Erythroblast (primary cell): ENCODE data around the gene FMN2.

ENCODE experiments used
- DNase-seq, 2 experiments: peaks; one replicate each; lab custom pipeline; 2025; lab: John Stamatoyannopoulos, UW
- GATA1 ChIP-seq: IDR thresholded peaks from 2 replicates; pipeline ENCODE4 v1.6.1; 2011; ENCODE audit warnings: low read depth, mild to moderate bottlenecking, control low read depth, low read length, moderate library complexity
- POLR2A ChIP-seq: IDR thresholded peaks from 2 replicates; pipeline ENCODE4 v1.6.1; 2011; ENCODE audit warnings: mild to moderate bottlenecking, low read length

FMN2 gene

DNA sequence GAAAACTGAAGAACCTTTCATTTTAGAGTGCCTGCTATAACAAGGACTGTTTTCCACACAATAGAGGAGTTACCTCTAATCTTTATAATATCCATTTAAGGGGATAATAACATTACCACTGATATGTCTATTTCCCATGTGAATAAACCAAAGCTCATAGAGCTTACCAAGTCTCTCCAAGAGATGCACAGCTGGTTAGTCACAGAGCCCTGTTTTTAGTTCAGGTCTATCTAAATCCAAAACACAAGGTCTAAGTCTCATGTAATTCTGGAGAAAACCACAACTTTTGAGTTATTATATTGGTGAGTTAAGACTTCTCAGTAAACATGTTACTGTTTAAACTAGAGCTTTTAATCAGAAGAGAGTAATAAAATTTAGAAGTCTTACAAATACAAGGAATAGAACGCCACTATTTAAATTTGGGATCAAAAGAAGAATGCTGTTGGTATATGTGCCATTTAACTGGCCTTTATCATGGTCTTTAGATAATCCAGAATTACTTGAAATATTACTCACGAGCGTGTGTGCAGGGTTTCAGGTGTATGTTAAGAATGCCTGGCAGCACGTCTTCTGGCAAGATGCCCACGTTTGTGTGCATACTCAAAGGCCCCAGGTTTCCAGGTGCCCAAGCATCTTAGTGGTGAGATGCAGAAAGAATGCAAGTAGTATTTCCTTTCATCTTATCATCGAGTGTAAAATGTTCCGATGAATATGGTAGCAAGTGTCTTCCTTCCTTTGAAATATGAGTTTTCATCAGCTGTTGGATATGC, 190.6 kb downstream of the FMN2 start:
- TF ChIP-seq GATA1: no peak
- no peak for TF ChIP-seq POLR2A
- no peak for DNase-seq

GRCh38 chr1:240284656-240285414, 193.2 kb downstream of the FMN2 start:
- no peak for TF ChIP-seq POLR2A
- TF ChIP-seq GATA1: no peak
- DNase-seq: no peak

- TF ChIP-seq POLR2A: no peak
- no peak for TF ChIP-seq GATA1
- DNase-seq: no peak
Measured at GRCh38 chr1:240285540-240285939, 193.9 kb downstream of the FMN2 start.

DNA sequence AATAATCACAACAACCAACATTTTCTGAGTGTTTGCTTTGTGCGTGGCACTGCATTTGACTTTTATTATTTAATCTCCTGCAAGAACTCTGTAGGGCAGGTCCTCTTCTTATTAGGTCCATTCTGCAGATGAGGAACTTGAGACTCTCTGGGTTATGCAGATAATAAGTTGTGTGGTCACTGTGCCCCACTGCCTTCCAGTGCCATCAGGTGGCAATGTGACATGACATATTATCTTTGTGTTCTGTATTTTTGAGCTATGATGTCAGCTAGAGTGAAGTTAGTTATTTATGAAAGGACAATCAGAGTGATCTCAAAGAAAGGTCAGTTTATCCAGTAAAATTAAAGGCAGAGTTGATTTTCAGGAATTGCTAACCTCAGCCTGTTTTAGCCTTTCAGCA, 196.0 kb downstream of the FMN2 start:
- DNase-seq: no peak
- TF ChIP-seq POLR2A (no peak), GATA1 (no peak)

DNA sequence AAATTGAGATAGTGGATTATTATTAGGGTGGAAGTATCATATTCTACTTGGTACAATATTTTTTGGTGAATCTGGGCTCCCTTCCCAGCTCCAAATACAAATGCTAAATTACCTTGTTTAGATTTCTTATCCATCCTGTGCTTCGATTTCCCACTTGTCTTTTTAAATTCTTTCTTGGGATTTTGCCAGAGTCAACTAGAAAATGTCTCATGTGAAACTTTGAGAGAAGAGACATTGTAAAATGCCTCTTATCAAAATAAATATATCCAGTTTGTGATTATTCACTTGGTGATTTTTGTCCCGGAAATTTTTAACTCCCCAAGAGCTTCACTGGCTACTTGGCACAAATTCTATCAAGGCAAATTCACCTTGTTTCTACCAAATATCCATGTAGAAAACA, 202.0 kb downstream of the FMN2 start:
- TF ChIP-seq POLR2A (no peak), GATA1 (no peak)
- no peak for DNase-seq

- TF ChIP-seq GATA1 (no peak), POLR2A (no peak)
- DNase-seq: no peak
Measured at GRCh38 chr1:240294566-240294965, 202.9 kb downstream of the FMN2 start.

- TF ChIP-seq GATA1 (no peak), POLR2A (no peak)
- DNase-seq: no peak
Measured at GRCh38 chr1:240295811-240296210, 204.1 kb downstream of the FMN2 start.

- no peak for DNase-seq
- TF ChIP-seq GATA1 (no peak), POLR2A (no peak)
Measured at GRCh38 chr1:240304466-240304865, 212.8 kb downstream of the FMN2 start.

DNA sequence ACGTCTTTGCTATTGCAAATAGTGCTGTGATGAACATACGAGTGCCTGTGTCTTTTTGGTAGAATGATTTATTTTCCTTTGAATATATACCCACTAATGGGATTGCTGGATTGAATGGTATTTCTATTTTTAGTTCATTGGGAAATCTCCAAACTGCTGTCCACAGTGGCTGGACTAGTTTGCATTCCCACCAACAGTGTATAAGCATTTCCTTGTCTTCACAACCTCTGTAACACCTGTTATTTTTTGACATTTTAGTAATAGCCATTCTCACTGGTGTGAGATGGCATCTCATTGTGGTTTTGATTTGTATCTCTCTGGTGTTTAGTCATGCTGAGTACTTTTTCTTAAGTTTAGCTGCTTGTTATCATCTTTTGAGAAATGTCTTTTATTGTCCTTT, 215.0 kb downstream of the FMN2 start:
- no peak for TF ChIP-seq POLR2A
- no peak for TF ChIP-seq GATA1
- no peak for DNase-seq

GRCh38 chr1:240308096-240308495, 216.4 kb downstream of the FMN2 start:
- no peak for DNase-seq
- TF ChIP-seq POLR2A (no peak), GATA1 (no peak)

DNA sequence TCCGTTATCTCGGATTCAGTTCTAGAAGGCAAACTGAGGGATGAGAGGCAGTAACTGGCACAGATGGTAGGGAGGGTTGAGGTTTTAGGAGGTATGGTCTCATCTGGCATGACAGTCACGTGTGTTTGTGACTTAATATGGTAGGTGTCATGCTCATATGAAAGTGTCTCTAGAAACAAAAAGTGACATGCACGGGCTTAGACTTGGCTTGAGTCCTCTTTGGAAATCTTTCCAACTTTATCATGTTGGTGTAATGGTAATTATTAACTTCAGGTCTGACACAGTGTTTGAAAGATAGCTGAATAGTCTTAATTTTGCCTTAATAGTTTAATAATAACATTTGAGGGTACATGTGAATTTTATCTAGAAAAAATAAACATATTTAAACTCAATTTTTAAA, 218.1 kb downstream of the FMN2 start:
- TF ChIP-seq POLR2A (no peak), GATA1 (no peak)
- no peak for DNase-seq

- TF ChIP-seq POLR2A (no peak), GATA1 (no peak)
- DNase-seq: no peak
Measured at GRCh38 chr1:240310226-240310925, 218.7 kb downstream of the FMN2 start.

GRCh38 chr1:240312872-240313271, 221.2 kb downstream of the FMN2 start:
- DNase-seq: no peak
- TF ChIP-seq POLR2A: no peak
- no peak for TF ChIP-seq GATA1
